HL-60/S4 treated with retinoic acid at 250 ng/mL for 4 days and 3 days (cell line): ENCODE results near the gene PCMTD2.

Experiments
- in situ Hi-C: fragments of 300-500 bp; cut with MboI; formaldehyde crosslinking; loops from 2 replicates; pipeline ENCODE4 v1.7.0; 2022; ENCODE audit warnings: low sequenced_read_pairs

PCMTD2 gene

DNA sequence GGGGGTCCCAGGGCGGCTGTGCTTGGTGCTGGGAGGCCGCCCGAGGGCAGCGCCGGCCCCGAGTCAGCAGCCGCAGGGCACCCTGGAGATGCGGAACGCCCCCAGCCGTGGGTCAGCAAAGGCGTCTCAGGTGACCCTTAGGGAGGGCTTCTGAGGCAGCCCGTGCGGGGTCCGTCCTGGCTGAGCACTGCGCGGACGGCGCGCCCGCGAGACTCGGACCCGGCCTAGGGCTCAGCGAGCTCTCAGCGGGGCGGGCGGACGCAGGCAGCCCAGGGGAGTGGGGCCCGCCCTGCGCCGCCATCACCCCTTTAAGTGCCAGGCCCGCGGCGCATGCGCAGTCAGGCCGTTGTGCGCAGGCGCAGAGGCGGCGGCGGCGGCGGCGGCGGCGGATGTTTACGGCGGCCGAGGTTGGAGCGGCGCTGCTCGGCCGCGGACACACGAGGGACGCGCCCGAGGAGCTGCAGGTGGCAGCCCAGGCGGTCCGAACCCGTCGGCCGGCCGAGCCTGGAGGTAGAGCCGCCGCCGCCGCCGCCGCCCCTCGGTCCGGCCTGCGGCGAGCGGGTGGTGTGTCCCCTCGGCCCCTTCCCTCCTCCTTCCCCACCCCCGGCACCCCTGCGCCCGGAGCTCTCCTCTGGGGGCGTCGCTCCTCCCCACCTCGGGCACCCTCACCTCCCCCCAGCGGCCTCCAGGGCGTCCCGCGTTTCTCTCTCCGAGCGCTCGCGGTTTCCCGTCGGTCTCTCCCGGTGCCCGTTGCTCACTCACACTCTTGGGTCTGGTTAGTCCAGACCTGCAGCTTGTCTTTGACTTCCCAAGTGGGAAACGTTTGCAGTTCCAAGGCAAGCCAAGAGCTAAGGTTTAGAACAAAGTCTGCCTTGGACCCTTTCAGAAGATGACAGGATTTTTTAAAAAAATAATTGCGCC, at the start of gene PCMTD2:
Gene PCMTD2 (plus strand): TSS at position 388 of the 921 bp plus-strand sequence. CDS start 4,218 bp downstream, outside the sequence.
- in situ Hi-C loops, result no loop called here

DNA sequence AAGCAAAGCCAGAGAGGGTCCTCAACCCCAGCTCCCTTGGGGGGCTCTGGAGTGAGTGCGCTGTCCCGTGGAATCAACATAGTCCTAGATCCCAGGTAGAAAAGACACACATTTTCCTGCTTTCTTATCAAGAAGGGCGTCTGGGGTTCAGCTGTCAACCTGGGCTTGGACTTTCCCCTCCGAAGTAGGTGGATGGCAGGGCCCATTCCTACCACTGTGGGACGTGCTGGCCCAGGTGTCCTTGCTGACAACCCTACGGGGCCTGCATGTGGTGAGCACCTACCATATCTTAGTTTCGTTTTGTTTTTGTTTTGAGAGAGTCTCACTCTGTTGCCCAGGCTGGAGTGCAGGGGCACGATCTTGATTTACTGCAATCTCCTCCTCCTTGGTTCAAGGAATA, 48.9 kb upstream of the PCMTD2 start:
- in situ Hi-C loops, result no loop called here

- in situ Hi-C loops, result no loop called here
Measured at GRCh38 chr20:64207641-64208590, 47.6 kb upstream of the PCMTD2 start.

- in situ Hi-C loops, result no loop called here
Measured at GRCh38 chr20:64209148-64209547, 46.4 kb upstream of the PCMTD2 start.

DNA sequence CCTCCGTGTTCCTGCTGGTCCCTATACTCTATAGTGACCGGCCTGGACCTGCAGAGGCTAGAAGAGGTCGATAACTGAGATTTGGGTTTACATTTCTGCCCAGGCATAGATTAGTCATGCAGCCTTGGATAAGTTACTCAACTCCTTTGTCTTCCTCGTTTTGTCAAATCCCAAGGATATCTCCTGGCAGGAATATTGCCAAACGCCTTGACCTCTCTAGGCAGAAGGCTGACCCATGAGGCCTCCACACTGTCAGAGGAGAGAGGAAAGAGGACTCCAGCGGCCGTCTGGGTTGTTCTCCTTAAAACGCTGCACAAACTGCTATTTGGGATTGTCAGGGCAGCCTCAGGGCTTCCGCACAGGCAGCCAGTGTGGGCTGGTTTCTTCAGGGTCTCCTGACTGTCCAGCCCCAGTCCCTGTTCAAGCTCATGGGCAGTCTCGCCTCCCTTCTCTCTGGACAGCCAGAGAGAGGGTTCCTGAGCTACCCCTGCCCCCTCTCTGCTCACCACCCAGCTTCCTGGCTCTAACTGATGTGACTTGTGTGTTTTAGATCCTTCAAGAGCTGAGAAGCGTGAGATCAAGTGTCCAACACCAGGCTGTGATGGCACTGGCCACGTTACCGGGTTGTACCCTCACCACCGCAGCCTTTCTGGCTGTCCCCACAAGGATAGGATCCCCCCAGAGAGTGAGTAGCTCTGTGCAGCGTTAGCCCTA, 44.7 kb upstream of the PCMTD2 start:
- in situ Hi-C loops, result no loop called here

GRCh38 chr20:64211874-64212658, 43.5 kb upstream of the PCMTD2 start:
- in situ Hi-C loops, result no loop called here

DNA sequence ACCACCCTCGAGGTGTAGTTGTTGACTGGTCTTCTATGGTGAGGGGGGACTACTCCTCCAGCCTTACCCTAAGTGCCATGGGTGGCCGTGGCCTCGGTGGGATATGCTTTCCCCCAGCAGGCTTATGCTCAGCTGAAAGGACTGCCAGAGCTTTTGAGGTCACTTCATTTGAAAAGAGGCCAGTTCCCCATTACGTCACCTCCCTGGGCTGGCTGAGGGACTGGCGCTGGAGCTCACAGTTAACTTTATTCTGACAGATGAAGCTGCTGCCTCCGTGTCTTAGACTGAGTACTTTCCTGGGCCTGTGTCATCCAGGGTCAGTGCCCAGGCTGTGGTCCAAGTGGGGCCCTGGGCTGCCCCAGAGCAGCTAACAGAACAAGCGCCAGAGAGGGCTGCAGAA, 42.8 kb upstream of the PCMTD2 start:
- in situ Hi-C loops, result no loop called here

GRCh38 chr20:64214113-64214512, 41.4 kb upstream of the PCMTD2 start:
- in situ Hi-C loops, result no loop called here

DNA sequence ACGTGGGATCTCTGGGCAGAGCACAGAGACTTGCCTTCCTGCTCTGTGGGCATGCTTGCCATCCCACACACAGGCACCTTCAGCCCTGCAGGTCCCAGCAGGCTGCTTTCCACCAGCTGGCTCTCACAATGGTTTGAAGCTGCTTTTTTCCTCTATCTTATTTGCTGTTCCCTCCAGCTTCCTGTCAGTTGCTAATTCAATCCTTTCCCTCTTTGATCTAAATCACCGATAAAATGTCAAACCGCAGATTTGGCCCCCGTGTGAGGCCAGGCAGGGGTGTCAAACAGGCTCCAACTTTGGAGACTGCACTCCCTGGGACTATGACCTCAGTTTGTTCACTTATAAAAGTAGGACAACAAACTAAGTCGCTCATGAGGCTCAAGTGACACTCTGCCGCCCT, 40.6 kb upstream of the PCMTD2 start:
- in situ Hi-C loops, result no loop called here

DNA sequence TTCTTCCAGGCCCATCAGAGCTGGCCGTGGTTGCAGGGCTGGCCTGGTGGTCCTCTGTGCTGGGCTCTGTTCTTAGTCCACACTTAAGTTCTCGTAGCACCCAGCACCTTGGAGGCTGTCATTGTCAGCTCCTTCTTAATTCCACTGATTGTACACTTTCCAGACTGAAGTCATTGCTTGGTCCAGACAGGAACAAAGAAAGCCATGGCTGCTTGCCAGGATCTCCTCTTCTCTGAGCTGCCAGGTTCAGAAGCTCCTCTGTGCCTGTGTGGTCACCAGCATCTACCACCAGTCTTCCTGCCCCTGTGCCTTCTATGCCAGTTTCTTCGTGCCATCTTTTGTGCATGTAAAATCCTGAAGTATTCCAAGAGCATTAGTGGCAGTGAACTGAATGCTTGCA, 39.5 kb upstream of the PCMTD2 start:
- in situ Hi-C loops, result no loop called here

DNA sequence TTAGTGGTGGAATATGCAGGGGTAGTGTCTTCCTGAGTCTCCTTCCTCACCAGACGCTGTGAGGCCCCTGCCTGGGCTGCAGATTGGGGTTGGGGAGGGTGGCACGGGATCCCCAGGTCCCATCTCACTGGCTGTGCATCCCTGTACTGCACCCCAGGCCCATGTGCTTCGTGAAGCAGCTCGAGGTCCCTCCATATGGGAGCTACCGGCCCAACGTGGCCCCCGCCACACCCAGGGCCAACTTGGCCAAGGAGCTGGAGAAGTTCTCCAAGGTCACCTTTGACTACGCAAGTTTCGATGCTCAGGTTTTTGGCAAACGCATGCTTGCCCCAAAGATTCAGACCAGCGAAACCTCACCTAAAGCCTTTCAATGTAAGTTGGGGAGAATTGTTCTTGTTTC, 38.6 kb upstream of the PCMTD2 start:
- in situ Hi-C loops, result no loop called here

GRCh38 chr20:64217539-64218221, 37.9 kb upstream of the PCMTD2 start:
- in situ Hi-C loops, result no loop called here

DNA sequence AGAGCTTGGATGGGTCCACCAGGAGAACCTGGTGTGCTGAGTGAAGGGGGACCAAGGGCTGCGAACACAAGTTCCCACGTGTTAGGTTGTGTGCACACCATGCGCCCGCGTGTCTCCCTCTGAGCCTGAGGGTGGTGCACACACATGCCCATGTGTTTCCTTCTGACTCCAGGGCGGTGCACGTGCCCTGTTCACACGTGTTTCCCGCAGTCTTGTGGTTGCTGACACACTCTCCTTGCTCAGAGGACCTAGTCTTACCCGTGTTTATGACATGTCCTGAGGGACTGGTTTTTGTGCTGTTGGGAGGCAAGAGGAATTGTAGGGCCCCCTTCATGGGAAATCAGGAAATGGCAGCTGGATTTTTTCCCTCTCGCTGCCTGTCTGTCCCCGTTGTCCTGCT, 36.3 kb upstream of the PCMTD2 start:
- in situ Hi-C loops, result no loop called here

DNA sequence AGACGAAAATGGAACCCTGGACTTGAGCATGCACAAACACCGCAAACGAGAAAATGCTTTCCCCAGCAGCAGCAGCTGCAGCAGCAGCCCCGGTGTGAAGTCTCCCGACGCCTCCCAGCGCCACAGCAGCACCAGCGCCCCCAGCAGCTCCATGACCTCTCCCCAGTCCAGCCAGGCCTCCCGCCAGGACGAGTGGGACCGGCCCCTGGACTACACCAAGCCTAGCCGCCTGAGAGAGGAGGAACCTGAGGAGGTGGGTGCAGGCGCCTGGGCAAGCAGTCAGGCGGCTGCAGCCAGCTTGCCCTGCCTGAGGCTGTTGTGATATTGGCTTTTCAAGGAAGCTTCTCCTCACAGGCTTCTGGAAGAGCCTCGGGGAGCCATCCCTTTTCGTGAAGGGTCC, 35.8 kb upstream of the PCMTD2 start:
- in situ Hi-C loops, result no loop called here

DNA sequence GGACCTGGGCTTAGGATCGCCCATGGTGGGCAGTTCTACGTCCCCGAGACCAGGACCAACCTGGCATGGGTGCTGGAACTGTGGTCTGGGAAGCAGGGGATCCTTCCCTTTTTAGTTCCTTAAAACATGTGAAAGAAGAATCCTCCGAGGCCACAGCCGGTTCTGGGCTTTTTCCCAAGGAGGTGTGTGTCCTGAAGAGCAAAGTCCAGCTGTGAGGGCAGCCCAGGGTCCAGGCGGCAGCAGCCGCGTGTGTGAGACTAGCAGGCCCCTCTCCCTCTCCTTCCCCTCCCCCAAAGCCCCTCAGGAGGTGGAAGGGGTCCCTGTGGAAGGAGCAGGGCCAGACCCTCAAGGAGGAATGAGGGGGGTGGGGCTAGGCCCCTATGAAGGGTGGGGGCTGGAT, 35.1 kb upstream of the PCMTD2 start:
- in situ Hi-C loops, result no loop called here

DNA sequence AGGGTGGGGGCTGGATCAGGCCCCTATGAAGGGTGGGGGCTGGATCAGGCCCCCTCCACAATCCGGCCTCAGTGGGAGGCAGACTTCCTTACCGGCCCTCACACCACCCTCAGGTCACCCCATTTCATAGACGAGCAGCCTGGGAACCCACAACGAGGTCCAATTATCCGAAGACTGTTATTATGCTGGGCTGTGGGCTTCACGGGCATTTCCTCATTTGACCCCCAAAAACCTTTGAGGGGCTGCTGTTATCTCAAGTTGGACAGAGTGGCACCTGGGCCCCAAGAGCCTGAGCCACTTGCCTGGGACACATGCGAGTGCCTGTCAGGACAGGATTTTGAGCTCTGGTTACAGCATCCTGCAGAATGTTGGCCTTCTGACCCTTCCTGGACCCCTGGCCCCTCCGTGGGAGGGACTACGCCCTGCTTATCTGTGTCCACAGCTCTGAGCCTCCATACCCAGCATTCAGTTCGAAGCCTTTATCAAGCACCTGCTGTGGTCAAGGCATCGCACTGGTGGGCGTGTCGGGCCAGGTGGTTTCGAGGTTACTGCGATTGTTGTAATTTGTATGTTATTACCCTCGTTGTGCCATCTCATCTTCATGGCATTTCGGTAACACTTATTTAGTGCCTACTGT, 34.5 kb upstream of the PCMTD2 start:
- in situ Hi-C loops, result no loop called here

- in situ Hi-C loops, result no loop called here
Measured at GRCh38 chr20:64222291-64222735, 33.2 kb upstream of the PCMTD2 start.

DNA sequence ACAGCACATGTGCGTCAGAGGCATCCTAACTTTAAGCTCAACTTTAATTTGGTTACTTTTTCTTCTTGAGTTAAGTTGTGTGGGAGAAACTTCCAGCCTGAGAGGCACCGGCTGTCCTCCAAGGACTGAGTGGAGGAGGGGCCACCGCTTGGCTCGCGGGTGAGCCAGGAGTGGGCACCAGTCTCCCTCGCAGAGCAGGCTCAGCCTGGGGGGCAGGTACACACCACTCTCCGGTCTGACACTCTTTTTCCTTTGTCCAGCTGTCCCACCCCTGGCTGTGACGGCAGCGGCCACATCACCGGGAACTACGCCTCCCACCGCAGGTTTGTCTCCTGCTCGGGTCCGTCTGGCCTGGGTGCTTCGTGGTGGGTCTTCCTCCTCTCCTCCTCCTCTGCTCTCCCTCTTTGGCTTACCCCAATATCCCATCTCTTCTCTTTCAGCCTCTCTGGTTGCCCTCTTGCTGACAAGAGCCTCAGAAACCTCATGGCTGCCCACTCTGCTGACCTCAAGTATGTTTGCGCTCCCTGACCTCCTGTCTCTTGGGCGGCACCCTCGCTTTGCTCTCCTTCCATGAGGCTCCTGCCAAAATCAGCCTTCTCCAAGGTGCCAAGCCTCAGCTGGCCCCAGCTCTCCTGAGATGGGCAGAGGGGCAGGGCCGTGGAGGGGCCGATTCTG, 32.6 kb upstream of the PCMTD2 start:
- in situ Hi-C loops, result no loop called here
